ENCODE data around the gene CARNS1.

Gene CARNS1

DNA sequence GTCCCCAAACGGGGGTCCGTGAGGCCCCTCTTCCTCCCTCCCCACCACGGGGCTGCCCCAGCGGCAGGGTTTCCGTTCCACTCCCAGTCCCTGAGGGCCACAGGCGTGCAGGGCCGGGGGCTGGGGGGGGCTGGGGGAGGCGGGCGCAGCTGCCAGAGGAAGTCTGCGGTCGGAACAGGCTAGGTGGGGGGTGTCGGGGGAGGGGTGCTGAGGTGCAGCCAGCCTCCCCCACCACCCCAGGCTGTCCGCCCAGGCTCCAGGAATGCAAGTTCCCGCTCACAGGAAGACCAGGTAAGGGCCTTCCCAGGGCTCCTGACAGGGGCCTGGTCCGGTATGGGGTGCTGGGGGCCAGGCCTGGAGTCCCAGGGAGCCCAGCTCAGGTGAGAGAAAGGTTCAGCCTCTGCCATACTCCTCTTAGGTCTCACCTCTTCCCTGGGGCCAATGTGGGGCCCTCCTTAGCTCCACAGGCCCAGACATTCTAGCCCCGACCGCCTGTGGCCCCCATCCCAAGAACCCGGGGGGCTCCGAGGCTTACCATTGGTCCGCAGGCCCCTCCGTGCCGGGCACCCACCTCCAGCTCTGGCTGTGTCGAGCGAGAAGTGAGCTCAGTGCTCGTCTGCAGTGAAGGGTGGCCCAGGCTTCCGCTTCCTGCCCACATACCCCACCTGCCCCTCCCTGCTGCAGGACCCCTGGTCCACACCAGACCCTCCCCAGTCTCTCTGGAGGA, 21.8 kb downstream of the CARNS1 start, which contains the start of gene PTPRCAP:
Gene PTPRCAP, minus strand, starts transcription at position 601 of the 727 bp plus-strand sequence. Its CDS starts 63 bp downstream, at position 538.
- Histone ChIP-seq H4K20me1 (peaks cover 38 to 85% (median 59%) of the 10 kb centered on the region in 11 experiments; a peak in 21 of 22 replicates), H3K9me3 (replicated peaks in 1 of 11) (no peaks in the 10 kb centered on the region), H3K27ac (peak within 1 kb of the TSS; percentile 46 to 97 (median 89); a peak in 21 of 22 replicates), H3K4me1 (peaks cover 80 to 98% (median 95%) of the 10 kb centered on the region in 10 experiments), H3K4me2 (peak within 1 kb of the TSS; percentile 88 to 99 (median 98)), H3K27me3 (no peaks in the 10 kb centered on the region), H3K9ac (peak within 1 kb of the TSS; percentile 74 to 94 (median 83)), H3K4me3 (peak within 1 kb of the TSS; percentile 33 to 80 (median 70)), H3K36me3 (peaks cover 39 to 86% (median 43%) of the 10 kb centered on the region in 11 experiments)
- no peak for TF ChIP-seq Cebpa-rat (IDR thresholded peaks at IDR 0.05)

DNA sequence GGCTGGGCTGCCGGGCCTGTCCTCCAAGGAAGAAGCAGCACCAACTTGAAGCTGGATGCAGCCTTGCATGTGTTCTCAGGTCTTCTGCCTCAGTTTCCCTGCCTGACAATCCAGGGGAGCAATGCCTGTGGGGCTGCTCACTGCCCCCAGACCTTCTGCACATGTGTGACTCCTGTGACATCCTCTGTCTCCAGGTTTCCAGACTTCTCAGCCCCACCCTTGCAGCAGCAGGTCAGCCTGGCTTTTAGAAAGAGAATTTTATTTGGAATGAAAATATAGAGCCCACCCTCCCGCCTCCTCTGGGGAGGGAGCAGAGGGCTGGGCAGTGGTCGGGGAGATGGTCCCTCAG, 22.3 kb downstream of the CARNS1 start:
- peak overlapping the region; percentile 33 to 80 (median 70); a peak in 19 of 20 replicates for H3K4me3 ChIP-seq
- TF ChIP-seq Cebpa-rat (IDR thresholded peaks at IDR 0.05): no peak
- peaks cover 40 to 86% (median 55%) of the 10 kb centered on the region in 11 experiments; a peak in 21 of 22 replicates for H4K20me1 ChIP-seq
- H3K9me3 ChIP-seq (replicated peaks in 1 of 11): no peaks in the 10 kb centered on the region
- H3K27me3 ChIP-seq: no peaks in the 10 kb centered on the region
- peaks cover 34 to 84% (median 38%) of the 10 kb centered on the region in 11 experiments for H3K36me3 ChIP-seq
- peak overlapping the region; percentile 88 to 99 (median 98) for H3K4me2 ChIP-seq
- H3K4me1 ChIP-seq: peaks cover 86 to 99% (median 97%) of the 10 kb centered on the region in 10 experiments
- H3K27ac ChIP-seq: peak overlapping the region; percentile 46 to 97 (median 89); a peak in 19 of 22 replicates
- peak overlapping the region; percentile 74 to 94 (median 83); a peak in 20 of 22 replicates for H3K9ac ChIP-seq

DNA sequence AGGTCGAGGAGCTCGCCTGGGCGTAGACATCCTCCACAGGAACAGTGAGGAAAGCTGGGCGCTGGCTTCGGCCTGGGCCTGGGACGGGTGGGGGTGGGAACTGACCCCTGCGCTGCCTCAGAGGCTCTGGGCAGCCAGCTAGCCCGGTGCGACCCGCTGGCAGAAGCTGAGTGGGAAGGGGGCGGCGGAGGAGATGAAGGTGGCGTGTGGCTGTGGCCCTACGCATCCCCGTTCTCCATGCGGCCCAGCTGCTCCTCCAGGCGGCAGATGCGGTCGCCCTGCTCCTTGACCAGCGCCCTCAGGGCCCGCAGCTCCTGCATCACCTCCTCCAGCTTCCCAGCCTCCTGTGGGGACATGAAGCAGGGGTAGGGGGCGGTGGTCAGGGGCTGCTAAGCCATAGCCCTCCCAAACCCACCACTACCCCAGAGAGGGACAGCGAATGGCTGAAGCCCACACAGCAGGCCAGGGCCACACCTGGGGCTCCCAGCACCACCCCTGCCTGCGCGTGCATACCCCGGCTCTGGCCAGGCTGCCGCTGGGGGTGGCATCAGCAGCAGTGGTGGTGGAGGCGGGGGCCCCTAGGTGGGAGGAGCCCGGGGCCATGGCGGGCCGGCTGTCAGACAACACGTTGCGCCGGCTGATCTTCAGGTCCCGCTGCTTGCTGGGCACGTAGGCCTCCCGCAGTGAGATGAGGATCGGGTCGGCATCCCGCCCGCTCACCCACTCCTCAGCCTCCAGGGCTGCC, 22.9 kb downstream of the CARNS1 start:
- no peaks in the 10 kb centered on the region for H3K27me3 ChIP-seq
- H3K9ac ChIP-seq: peak overlapping the region; percentile 19 to 94 (median 83); a peak in 19 of 22 replicates
- peak overlapping the region in 8 of 10 experiments; percentile 68 to 80 (median 71); a peak in 16 of 20 replicates for H3K4me3 ChIP-seq
- peak overlapping the region in 9 of 11 experiments; percentile 72 to 97 (median 89); a peak in 17 of 22 replicates for H3K27ac ChIP-seq
- peaks cover 28 to 79% (median 32%) of the 10 kb centered on the region in 11 experiments for H3K36me3 ChIP-seq
- H3K4me1 ChIP-seq: peaks cover 86 to 96% (median 95%) of the 10 kb centered on the region in 10 experiments
- H3K4me2 ChIP-seq: peak overlapping the region; percentile 88 to 99 (median 98)
- no peak for TF ChIP-seq Cebpa-rat (IDR thresholded peaks at IDR 0.05)
- H3K9me3 ChIP-seq (replicated peaks in 1 of 11): no peaks in the 10 kb centered on the region
- H4K20me1 ChIP-seq: peaks cover 35 to 83% (median 55%) of the 10 kb centered on the region in 11 experiments; a peak in 21 of 22 replicates

DNA sequence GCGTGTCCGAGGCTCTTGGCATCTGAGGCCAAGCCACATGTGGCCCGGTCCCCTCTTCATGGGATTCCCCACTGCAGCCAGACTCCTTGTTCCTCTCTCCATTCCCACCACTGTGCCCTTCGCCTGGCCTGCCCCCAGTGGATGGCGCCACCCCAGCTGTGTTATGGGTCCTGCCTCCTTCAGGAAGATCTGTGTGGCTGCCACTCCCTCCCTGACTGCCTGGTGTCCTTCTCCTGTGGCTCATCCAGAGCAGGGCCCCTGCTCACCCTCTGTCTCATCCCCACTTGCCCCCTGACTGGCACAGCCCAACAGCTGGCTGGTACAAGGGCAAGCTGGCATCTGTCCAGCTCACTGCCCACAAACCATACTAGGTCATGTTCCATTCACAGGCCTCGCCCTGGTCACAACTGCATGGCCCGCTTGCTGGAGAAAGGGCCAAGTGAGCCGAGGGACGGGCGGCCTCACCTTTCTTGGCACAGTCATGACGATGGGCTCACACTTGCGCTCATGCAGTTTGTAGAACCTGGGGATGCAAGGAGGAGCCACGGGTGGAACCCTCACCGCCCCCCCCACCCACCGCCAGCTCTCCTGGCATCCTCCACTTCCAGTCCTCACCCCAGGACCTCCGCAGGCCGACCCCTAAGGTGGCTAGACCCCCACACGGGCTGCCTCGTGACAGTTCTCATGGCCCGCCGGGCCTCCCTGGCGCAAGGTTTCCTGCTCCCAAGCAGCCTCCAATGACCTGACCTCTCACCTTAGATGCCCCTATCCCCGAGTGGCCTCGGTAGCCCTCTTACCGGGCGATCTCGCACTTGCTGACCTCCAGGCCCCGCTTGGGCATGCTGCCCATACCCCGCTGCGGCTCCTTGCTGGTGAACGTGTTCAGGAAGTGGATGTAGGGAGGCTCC, 24.1 kb downstream of the CARNS1 start:
- no peak for TF ChIP-seq Cebpa-rat (IDR thresholded peaks at IDR 0.05)

DNA sequence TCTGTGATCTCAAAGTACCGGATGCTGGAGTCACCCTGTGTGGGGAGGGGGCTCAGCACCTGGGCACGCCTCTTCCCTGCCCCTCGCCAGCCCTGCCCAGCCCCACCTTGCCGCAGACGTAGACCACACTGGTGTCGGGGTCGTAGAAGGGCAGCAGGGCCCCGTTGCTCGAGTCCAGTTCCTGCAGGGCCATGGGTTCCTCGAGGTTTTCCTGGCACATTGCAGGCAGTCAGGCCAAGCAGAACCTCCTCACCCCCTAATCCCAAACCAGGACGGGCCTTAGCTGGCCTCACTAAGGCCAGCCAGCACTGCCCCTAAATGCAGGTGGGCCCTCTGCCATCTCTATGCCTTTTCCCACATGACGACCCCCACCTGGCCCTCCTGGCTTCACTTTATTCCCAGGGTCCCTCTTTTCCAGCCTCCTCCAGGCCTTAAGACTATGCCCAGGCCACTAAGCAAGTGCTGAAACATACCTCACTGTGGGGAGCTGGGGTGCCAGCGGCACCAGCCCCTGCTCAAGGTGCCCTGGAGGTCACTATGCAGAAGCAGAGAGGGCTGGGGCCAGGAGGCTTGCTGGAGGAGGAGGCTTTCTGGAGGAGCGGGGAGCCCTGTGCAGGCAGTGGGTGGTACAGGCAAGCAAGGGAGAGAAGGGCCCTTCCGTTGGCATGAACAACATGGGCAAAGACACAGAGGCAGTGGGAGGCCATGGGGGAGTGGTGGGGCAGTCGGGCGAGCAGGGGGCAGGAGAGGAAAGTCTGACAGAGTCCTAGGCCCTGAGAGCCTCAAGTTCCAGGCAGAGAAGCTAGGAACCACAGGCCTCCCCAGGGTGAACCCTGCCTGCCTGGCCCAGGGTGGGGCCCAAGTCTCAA, 25.0 kb downstream of the CARNS1 start:
- Histone ChIP-seq H3K9ac (peak overlapping the region; percentile 18 to 88 (median 56); a peak in 20 of 22 replicates), H3K4me3 (peak overlapping the region in 6 of 10 experiments; percentile 1 to 38 (median 20); a peak in 6 of 20 replicates), H3K27me3 (no peaks in the 10 kb centered on the region), H3K27ac (peak overlapping the region in 8 of 11 experiments; percentile 2 to 97 (median 29); a peak in 12 of 22 replicates), H3K36me3 (peaks cover 7 to 58% (median 11%) of the 10 kb centered on the region in 11 experiments), H3K4me2 (peak overlapping the region; percentile 88 to 99 (median 98)), H3K4me1 (peaks cover 88 to 94% (median 91%) of the 10 kb centered on the region in 10 experiments), H4K20me1 (peaks cover 14 to 62% (median 37%) of the 10 kb centered on the region in 11 experiments; a peak in 20 of 22 replicates), H3K9me3 (replicated peaks in 1 of 11) (no peaks in the 10 kb centered on the region)
- no peak for TF ChIP-seq Cebpa-rat (IDR thresholded peaks at IDR 0.05)

More for the DNA sequence above, 24.1 kb downstream of the CARNS1 start:
- no peaks in the 10 kb centered on the region for H3K27me3 ChIP-seq
- peak overlapping the region in 8 of 11 experiments; percentile 20 to 97 (median 89); a peak in 11 of 22 replicates for H3K27ac ChIP-seq
- no peaks in the 10 kb centered on the region for H3K9me3 ChIP-seq (replicated peaks in 1 of 11)
- peaks cover 23 to 70% (median 42%) of the 10 kb centered on the region in 11 experiments; a peak in 21 of 22 replicates for H4K20me1 ChIP-seq
- peak overlapping the region in 5 of 10 experiments; percentile 1 to 80 (median 34); a peak in 3 of 20 replicates for H3K4me3 ChIP-seq
- peak overlapping the region; percentile 1 to 93 (median 82); a peak in 14 of 22 replicates for H3K9ac ChIP-seq
- H3K4me2 ChIP-seq: peak overlapping the region; percentile 88 to 99 (median 98)
- H3K4me1 ChIP-seq: peaks cover 88 to 94% (median 92%) of the 10 kb centered on the region in 10 experiments
- H3K36me3 ChIP-seq: peaks cover 16 to 67% (median 20%) of the 10 kb centered on the region in 11 experiments

DNA sequence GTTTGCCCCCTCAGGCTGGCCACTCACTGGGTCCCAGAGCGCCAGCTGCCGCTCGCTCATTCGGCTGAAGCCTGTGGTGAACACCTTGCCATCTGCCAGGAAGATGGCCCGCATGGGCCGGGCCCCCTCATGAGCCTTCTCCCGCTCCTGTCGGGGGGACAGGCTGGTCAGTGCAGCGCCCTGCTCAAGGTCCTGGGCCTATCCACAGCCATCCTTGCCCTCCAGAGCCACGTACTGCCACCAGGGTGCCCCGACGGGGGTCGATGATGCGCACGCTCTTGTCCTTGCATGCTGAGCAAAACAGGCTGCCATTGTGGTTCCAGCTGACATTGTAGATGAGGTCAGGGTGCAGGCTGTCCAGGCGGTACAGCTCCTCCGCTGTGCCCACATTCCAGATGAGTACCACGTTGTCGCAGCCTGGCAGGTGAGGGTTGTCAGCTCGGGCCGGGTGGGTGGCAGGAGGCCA, 25.7 kb downstream of the CARNS1 start:
- H4K20me1 ChIP-seq: peaks cover 7 to 56% (median 30%) of the 10 kb centered on the region in 11 experiments; a peak in 20 of 22 replicates
- H3K4me1 ChIP-seq: peaks cover 86 to 94% (median 91%) of the 10 kb centered on the region in 10 experiments
- H3K9me3 ChIP-seq (replicated peaks in 1 of 11): no peaks in the 10 kb centered on the region
- H3K27me3 ChIP-seq: no peaks in the 10 kb centered on the region
- H3K27ac ChIP-seq: peak overlapping the region in 8 of 11 experiments; percentile 2 to 97 (median 29); a peak in 12 of 22 replicates
- TF ChIP-seq Cebpa-rat (IDR thresholded peaks at IDR 0.05): no peak
- peaks cover under 1 to 51% (median 4%) of the 10 kb centered on the region in 11 experiments; a peak in 18 of 22 replicates for H3K36me3 ChIP-seq
- peak overlapping the region in 10 of 11 experiments; percentile 18 to 88 (median 56); a peak in 19 of 22 replicates for H3K9ac ChIP-seq
- peak overlapping the region; percentile 88 to 99 (median 98) for H3K4me2 ChIP-seq
- H3K4me3 ChIP-seq: peak overlapping the region in 5 of 10 experiments; percentile 1 to 34 (median 23); a peak in 5 of 20 replicates

Measured in BLaER1 treated with 17β-estradiol and CSF1 and Interleukin-3, amounts not matched to agents 10 nM and 100 nM (cell line).